ENCODE data around the gene FOXN3.
"Not testable (repeated sequence)": the region's sequence is repeated elsewhere in the genome, so short reads cannot be mapped to it uniquely, and the experiment has no call there.

FOXN3 gene

DNA sequence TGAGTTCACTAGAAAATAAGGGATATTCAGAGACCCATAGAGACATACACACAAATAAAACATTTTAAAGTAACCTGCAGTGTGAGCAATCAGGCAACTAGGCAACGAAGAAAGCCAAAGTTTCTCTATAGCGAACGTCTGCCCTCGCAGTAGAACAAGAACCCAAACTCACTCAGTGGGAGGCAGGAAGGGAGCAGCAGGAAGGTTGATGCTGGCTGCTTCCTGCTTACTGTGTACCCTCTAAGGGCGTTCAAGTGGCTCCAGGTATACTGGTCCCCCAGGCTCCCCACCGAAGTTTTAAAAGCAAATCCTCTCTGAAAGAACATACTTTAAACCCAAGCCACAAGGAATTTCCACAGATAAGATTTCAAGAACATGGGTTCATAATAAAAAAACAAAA is 249.3 kb downstream of the FOXN3 start:
- DNase-seq (ENCODE audit: low read depth), result no peak
- H3K4me3 ChIP-seq (ENCODE audit: low read depth, low read length), result no peak overlapping the region

DNA sequence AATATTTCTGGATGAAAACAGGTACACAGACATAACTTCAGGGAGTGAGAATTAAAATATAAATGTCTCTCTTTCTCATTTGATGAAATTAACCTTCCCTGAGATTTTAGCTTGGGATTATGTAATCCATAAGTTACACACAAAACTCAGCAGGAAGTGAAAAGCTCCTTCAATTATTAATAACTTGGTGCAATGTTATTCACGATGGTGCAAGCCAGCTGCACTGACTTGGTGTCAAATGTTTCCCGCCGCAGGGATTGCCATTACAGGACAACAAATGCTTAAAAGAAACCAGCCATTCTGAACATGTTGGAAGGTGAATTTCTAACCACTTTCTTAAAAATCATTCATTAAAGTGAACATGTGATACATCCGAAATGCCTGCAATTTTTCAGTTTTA is 250.4 kb downstream of the FOXN3 start:
- DNase-seq (ENCODE audit: low read depth), result no peak
- no peak overlapping the region for H3K4me3 ChIP-seq (ENCODE audit: low read depth, low read length)

DNA sequence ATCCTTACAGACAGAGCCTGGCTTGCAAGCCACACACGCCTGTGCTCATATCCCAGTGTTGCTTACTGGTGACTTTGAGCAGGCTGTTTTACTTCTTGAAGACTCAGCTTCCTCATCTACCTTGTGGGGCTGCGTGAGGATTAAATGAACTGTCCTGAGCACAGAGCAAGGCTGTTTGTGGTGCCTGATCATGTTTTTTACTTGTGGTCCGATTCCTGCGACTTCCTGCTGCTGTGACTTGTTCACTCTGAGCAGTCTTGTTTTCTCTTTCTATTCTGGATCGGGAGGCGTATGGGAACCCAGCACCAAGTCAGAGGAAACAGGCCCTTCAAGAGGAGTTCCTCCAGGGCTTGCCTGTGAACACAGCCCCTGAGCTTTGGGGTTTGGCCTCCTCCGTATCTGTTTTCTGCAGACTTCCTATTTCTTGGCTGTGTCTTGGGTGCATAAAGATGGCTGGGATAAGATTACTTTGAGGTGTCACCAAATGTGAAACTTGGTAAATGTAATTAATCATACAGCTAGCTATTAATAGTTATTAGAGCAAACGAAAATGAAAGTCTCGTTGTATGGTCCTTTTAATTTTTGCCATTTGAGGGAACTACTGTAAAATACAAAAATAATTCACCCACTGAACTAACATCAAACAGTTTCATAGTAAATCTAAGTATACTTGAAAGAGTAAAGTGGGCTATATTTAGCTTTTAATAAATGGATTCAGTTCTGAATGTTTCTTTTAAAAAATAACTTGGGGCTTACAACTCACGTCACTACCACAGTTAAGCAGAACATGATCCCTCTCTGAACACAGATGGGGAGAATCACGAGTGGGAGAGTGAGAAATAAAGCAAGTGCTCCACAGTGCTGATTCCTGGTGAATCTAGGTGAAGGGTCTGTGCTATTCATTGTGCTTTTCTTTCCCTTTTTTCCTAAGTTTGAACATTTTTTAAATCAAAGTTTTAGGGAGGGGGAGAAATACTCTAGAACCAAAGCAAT is 251.5 kb downstream of the FOXN3 start:
- no peak overlapping the region for H3K4me3 ChIP-seq (ENCODE audit: low read depth, low read length)
- DNase-seq (ENCODE audit: low read depth), result no peak

DNA sequence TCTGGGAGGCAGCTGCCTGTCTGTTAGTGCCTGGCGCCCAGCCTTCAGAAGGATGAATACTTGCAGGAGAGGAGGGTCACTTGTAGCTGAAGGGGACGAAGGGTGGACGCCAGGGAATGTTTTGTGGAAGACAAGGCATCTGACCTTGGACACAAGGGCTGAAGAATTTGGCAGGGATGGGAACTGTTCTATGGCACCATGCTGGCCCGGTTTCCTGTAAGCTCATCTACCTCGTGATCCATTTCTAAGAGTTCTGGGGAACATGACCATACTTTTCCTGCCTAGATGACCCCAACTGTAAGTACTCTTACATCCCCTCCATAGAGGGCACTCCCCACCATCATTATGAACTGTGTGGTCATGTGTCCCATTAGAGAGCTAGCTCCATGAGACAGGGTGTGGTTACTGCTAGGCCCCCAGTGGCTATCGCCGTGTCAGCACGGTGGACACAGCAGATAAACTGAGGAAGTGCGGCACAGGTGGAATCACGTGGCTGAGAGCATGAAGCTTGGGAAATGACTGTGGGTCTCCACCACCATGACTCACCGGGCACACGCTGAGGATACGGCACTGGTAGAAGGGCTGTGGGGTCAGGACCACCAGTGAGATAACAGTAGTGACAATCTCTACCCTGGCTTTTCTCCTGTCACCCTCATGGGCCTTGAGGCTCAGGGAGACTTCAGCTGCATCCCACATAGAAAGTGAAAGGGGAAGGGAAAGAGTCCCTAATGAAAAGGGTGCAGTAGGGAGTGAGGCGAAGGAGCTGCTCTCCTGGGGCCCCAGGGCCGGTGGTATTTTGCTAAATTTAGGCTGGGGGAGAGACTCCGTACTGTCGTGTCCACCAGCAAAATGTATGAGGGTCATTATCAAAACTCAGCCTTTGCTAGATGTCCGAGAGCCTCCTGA is 252.6 kb downstream of the FOXN3 start:
- no peak overlapping the region for H3K4me3 ChIP-seq (ENCODE audit: low read depth, low read length)
- DNase-seq (ENCODE audit: low read depth), result no peak

DNA sequence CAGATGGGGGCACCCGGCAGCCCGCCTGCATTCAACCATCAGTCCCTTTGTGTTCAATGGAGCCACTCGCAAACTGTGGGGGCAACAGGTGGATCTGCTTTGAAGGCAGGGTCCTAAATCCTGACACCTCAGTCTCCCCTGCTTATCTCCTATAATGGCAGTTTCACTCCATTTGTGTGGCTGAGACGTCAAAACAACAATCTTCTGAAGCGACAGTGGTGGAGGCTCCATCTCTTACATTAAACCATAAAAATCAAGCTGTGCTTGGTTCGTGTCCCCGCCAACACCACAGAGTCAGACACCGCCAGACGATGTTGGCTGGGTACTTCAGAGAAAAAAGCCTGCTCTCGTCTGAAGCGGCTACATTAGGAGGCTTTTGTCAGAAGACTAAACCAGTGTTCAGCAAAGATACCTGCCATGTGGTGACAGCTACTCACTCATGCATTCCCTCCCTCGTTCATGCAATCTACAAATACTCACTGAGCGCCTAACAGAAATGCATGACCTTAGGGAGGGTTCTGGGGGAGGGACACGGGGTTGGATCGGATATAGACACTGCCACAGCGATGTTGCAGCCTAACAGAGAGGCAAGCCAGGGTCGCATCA is 253.9 kb downstream of the FOXN3 start:
- no peak for DNase-seq (ENCODE audit: low read depth)
- no peak overlapping the region for H3K4me3 ChIP-seq (ENCODE audit: low read depth, low read length)

DNA sequence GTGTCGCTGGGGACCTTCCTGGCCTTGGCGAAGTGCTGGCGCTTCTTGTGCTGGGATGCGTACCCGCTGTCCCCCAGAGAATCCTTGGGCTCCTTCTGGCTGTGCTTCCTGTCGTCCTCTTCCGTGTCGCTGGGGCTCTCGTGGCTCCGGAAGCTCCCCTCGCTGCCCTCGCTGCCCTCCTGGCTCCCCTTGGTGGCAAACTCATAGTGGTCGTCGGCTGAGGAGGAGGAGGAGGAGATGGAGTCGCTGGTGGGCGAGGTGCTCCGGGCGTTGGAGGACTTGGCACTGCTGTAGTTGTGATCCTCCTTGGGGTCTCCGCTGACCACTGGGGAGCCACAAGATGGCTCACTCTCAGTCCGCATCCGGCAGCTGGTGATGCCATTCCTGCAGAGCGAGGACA is 254.4 kb downstream of the FOXN3 start:
- H3K4me3 ChIP-seq (ENCODE audit: low read depth, low read length), result no peak overlapping the region
- no peak for DNase-seq (ENCODE audit: low read depth)

DNA sequence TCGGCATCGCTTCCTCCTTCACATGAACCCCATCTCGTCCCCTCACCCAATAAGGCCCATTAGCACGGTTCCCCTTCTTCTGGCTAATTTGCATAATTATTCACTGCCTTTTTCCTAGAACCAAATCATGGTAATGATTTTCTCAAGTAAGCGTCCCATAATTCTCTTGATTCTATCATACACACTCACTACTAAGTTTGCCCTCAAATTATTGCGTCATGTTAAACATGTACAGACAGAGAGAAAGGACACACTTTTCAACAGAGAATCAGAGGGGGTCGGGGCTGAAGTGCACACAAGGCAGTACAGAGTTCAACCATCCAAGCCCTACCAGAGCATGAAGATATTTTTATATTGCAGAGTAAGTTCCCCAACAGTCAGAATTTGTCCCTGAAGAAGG is 256.6 kb downstream of the FOXN3 start:
- no peak for DNase-seq (ENCODE audit: low read depth)
- H3K4me3 ChIP-seq (ENCODE audit: low read depth, low read length), result no peak overlapping the region

DNA sequence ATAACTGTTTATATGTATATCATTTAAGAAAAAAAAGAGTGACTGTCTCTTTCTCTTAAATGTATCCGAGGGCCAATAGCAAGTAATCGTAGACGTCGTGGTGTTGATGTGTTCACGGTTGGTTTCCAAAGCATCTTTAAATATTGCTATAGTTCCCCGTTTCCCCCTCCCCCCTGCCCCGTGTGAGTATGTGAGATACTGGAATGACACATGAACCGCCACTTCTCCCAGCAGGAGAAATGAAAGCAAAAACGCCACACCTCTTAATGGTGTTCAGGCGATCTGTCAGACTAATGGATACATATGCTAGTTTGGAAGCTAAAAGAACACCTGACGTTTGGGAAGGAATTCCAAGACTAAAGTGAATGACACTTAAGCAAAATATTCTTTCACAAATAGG is 258.3 kb downstream of the FOXN3 start:
- H3K4me3 ChIP-seq (ENCODE audit: low read depth, low read length), result no peak overlapping the region
- DNase-seq (ENCODE audit: low read depth), result no peak

DNA sequence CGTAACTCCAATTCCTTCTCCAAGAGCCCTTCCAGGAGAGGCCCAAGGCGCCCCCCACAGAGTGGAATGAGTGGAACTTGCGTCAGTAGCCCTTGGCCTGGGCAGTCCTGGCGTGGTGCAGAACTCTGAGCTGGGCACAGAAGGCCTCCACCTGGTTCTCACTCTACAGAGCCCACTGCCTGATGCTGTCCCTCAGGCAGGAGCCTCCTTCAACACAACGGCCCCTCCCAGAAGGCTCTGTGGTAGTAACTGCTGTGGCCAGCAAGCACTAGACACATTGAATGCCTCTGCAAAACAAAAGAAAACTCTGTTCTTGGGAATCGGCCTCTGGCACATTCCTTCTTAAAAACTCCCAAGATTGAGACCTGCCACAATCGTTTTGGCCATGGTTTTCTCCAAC is 258.9 kb downstream of the FOXN3 start:
- not testable (repeated sequence) for H3K4me3 ChIP-seq (ENCODE audit: low read depth, low read length); DNase-seq (ENCODE audit: low read depth)

DNA sequence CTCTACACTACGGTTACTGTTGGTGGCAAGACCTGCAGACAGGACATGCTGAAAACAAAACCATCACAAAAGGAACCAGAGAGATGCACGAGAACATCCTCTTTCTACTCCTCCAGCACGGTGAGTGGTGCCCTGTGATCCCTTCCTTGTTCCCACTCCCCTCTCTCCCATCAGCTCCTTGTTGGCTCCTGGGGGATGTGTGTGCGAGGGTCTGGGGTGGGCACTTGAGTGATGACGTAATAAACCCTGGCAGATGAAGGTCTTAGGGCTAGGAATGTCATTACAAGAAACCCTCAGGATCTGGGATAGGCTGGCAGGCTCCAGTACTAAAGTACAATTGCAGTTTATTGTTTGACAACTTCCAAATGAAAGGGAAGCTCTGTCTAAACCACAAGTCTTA is 261.5 kb downstream of the FOXN3 start:
- H3K4me3 ChIP-seq (ENCODE audit: low read depth, low read length), result no peak overlapping the region
- DNase-seq (ENCODE audit: low read depth), result no peak

DNA sequence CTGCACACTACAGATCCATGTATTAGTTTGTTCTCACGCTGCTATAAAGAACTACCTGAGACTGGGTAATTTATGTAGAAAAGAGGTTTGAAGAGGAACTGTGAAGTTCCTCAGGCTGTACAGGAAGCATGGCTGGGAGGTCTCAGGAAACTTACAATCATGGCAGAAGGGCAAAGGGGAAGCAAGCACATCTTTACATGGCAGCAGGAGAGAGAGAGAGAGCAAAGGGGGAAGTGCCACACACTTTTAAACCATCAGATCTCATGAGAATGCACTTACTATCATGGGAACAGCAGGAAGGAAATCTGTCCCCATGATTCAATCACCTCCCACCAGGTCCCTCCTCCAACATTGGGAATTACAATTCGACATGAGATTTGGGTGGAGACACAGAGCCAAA is 265.3 kb downstream of the FOXN3 start:
- not testable (repeated sequence) for H3K4me3 ChIP-seq (ENCODE audit: low read depth, low read length); DNase-seq (ENCODE audit: low read depth)

DNA sequence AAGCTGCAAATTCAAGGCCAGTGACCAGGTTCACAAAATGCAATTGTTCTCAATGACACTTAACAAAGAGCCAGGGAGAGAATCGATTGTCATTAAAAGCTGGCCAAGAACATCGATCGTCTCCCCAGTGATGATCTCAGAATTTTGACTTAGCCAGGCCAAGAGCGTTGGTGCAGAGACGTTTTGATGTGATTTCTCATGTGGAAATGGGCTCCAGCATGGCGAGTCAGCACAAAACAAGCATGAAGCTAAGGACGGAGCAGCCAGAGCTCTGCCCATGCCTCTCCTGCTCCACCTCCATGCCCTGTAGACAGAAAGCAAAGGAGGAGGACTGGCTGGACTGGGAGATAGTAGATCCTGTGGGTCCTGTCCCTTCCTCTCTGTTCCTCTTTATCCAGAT is 270.8 kb downstream of the FOXN3 start:
- no peak for DNase-seq (ENCODE audit: low read depth)
- no peak overlapping the region for H3K4me3 ChIP-seq (ENCODE audit: low read depth, low read length)

DNA sequence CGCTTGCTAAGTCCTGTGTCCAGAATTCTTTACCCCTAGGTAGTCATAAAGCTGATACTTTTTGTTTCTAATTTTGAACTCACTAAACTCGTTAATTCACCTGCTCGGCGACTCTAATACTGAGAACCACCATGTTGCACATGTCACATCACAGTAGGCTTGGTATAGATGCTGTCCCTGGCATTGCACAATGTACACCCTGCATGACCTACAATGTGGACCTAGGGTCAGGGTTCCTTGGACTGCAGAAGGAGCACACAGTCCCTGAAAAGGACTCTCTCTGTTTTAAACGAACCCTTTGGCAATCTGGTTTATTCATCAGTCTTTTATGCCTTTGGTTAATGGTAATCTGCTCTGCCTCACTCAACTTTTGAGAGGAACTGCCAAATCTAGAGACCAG is 272.4 kb downstream of the FOXN3 start:
- DNase-seq (ENCODE audit: low read depth), result no peak
- H3K4me3 ChIP-seq (ENCODE audit: low read depth, low read length), result no peak overlapping the region

DNA sequence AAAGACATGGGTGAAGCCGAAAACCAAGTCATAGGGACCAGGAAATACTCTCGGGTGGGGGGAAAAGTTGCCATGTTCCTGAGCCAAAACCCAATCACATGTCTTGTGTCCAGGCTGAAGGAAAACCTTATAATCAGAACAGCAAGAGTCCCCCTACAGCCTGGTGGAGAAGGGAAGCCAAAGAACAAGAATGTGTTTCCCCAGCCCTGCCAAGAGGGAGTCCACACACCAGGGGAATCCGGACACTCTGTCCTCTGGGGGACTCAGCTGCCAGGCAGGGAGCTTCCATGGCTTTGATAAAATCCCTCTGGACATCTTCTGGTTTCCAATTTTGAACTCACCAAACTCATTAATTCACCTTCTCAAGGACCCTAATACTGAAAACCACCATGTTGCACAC is 273.0 kb downstream of the FOXN3 start:
- H3K4me3 ChIP-seq (ENCODE audit: low read depth, low read length), result no peak overlapping the region
- no peak for DNase-seq (ENCODE audit: low read depth)

DNA sequence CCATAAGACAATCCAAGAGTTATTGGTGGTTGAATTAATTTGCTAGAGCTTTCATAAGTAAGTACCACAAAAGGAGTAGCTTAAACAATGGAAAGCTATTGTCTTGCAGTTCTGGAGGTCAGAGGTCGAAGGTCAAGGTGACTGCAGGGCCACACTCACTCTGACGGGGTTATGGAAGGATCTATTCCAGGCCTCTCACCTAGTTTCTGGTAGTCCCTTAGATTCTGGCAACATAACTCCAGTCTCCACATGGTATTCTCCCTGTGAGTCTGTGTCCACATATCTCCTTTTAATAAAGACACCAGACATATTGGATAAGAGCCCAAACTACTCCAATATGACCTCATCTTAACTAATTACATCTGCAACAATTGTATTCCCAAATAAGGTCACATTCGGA is 273.4 kb downstream of the FOXN3 start:
- DNase-seq (ENCODE audit: low read depth), result no peak
- H3K4me3 ChIP-seq (ENCODE audit: low read depth, low read length), result no peak overlapping the region

DNA sequence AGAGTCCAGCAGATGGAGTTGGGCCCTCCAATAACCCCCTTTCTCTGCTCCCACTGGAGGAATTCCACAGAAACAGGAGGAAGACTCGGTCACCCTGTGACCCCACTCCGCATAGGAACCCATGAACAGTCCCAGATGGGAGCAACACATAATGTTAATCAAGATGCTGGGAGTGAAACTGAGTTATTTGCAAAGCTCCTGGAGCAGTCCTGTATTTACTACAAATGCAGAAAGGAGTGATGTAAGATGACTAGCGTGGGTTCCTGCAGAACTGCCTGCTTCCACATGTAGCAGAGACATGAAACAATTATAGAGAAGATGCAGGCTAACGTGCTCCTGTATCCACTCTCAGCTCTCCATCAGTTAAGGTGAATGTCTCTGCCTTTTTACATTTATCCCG is 274.7 kb downstream of the FOXN3 start:
- DNase-seq (ENCODE audit: low read depth), result no peak
- H3K4me3 ChIP-seq (ENCODE audit: low read depth, low read length), result no peak overlapping the region

DNA sequence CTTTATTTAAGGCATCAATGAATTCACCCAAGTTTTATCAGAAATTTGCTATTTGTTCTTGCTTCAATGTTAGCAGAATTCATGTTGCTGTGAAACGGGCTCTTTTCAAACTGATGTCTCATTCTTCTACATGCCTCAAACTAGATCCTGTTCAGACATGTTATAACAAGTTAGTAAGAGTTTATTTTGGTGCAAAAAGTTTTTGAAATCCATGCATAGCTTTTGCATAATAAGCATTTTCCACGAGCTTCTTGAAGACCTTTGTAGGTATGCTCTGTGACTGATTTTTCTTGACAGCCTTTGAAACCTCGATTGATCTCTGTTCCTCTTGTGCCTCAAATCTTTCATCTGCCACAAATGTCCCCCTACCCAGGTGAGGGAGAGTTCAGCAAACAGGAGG is 275.2 kb downstream of the FOXN3 start:
- DNase-seq (ENCODE audit: low read depth), result no peak
- H3K4me3 ChIP-seq (ENCODE audit: low read depth, low read length), result no peak overlapping the region

DNA sequence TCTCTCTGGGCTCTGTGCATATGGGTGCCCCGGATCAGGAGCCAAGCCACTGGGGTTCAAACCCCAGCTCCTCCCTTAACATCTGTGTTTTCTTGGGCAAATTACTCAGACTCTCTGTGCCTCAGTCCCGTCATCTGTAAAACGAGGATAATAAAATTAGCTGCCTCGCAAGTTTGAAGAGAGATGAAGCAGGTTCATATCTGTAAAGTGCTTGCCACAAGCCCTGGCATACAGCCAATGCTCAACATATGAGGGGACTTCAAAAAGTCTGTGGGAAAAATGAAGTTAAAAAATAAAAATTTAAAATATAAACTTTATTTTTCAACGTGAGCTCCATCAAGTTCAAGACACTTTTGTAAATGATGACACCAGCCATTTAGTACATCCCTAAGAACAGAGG is 276.7 kb downstream of the FOXN3 start:
- H3K4me3 ChIP-seq (ENCODE audit: low read depth, low read length), result no peak overlapping the region
- DNase-seq (ENCODE audit: low read depth), result no peak

DNA sequence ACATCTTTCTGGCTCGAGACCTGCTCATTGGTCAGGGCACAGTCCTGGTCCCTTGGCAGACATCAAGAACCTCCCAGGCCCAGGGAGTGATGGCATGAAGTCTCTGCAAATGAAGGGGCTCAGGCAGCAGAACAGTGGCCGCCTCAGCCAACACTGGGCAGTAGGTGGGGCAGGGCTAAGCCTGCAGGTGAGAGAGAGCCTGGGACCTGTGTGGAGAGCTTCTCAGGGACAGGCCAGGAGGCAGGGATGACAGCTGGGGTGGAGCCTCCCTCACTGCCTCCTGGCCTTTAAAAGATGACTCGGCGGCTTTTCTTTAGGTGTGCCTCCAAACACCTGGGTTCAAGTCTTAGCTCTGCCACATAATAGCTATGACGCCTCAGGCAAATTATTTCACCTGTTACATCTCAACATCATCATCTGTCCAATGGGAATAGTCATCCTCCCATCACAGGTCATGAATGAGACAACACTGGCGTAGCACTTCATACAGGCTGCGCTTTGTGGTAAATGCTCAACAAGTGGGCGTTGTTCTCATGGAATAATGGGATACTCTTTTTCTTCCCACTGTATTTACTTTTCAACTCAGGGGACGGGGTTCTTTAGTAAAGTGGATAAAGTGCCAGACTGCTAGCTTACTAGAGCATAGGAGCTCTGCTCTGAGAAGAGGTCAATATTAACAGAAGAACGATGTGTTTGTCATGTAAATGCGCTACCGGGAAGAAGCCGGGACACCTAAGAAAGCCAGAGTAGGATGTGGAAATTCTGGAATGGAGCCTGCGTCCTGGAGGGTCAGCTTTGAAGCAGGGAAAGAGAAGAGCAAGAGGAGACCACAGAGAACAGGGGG is 277.4 kb downstream of the FOXN3 start:
- no peak overlapping the region for H3K4me3 ChIP-seq (ENCODE audit: low read depth, low read length)
- no peak for DNase-seq (ENCODE audit: low read depth)
